GM12878 (cell line): ENCODE results near the gene STK11. TPM values are rescaled to one million over a fixed set of nuclear protein-coding genes. Genes with fewer than 3 reads are reported as not detected.

Source experiments
- ATAC-seq: fragments of 200-7000 bp; cut with Tn5 transposase; 3 replicates; pipeline ENCODE4 v1.9.1; 2020; ENCODE audit warnings: mild to moderate bottlenecking, moderate library complexity
- BruUV-seq: library from RNA; stranded (reverse); fragments of 400-500 nt; replicated peaks from 2 replicates; lab custom pipeline; 2021; lab: Mats Ljungman, UMichigan
- CTCF ChIA-PET: fragments of 300-600 bp; sonication (Branson Sonifier 250); formaldehyde crosslinking; extraction: SDS; loops from one replicate; lab custom pipeline; 2021; ENCODE audit warnings: inconsistent platforms; lab: Yijun Ruan, JAX
- POLR2A ChIA-PET: fragments of 350-600 bp; formaldehyde crosslinking; extraction: SDS; loops from one replicate; lab custom pipeline; 2021; ENCODE audit warnings: inconsistent platforms; lab: Charles Lee
- RAD21 ChIA-PET: fragments of 300-600 bp; sonication (Branson Sonifier 250); formaldehyde crosslinking; loops from one replicate; lab custom pipeline; 2023; ENCODE audit warnings: antibody characterized with exemption; ENCODE audit not compliant: unreplicated experiment; lab: Charles Lee
- SMC1A ChIA-PET: fragments of 300-600 bp; sonication (Branson Sonifier 250); formaldehyde crosslinking; loops from one replicate; lab custom pipeline; 2023; ENCODE audit not compliant: unreplicated experiment, uncharacterized antibody; lab: Charles Lee
- DNase-seq: peaks from one replicate; pipeline ENCODE4 v3.0.0-alpha.2; 2011; ENCODE audit warnings: low read depth, low spot score
- FAIRE-seq: peaks from 3 replicates; lab custom pipeline; 2011; peaks lifted over from hg19 to GRCh38; lab: Jason Lieb, UNC
- H2AFZ ChIP-seq: 2 replicates; pipeline ENCODE4 v1.6.0; 2011; ENCODE audit warnings: low read depth, low read length, control low read depth; ENCODE audit not compliant: control insufficient read depth
- H3K27ac ChIP-seq: 2 replicates; pipeline ENCODE4 v1.5.1; 2011; ENCODE audit warnings: control low read depth; ENCODE audit not compliant: control insufficient read depth, insufficient read depth
- H3K27me3 ChIP-seq, 2 experiments: replicated peaks in 1 of 2; 2 replicates each; pipeline versions ENCODE4 v1.6.0 to v1.6.1; 2011; ENCODE audit warnings: low read length in 1 of 2; ENCODE audit not compliant: control insufficient read depth in 2 of 2, insufficient read depth in 2 of 2
- H3K36me3 ChIP-seq, 2 experiments: 2 replicates each; pipeline ENCODE4 v1.5.1; 2011; ENCODE audit warnings: low read length in 1 of 2; ENCODE audit not compliant: control insufficient read depth in 2 of 2, insufficient read depth in 2 of 2
- H3K4me1 ChIP-seq: 2 replicates; pipeline ENCODE4 v1.6.1; 2011; ENCODE audit warnings: mild to moderate bottlenecking, low read length, moderate library complexity, mixed read lengths; ENCODE audit not compliant: control insufficient read depth, insufficient read depth
- H3K4me2 ChIP-seq: 2 replicates; pipeline ENCODE4 v1.6.0; 2011; ENCODE audit warnings: control low read depth; ENCODE audit not compliant: control insufficient read depth, insufficient read depth
- H3K4me3 ChIP-seq: fragments of 200-600 bp; sonication (generic); 2 replicates; pipeline ENCODE4 v1.5.1; 2016
- H3K79me2 ChIP-seq: 2 replicates; pipeline ENCODE4 v1.6.0; 2011; ENCODE audit warnings: low read length; ENCODE audit not compliant: control insufficient read depth, insufficient read depth
- H3K9ac ChIP-seq: 2 replicates; pipeline ENCODE4 v1.8.0; 2011; ENCODE audit warnings: low read length, control low read depth, mixed read lengths; ENCODE audit not compliant: control insufficient read depth, insufficient read depth
- H3K9me3 ChIP-seq: replicated peaks from 3 replicates; pipeline ENCODE4 v1.5.1; 2011; ENCODE audit warnings: mild to moderate bottlenecking, low read length; ENCODE audit not compliant: control insufficient read depth, insufficient read depth
- H4K20me1 ChIP-seq: 2 replicates; pipeline ENCODE4 v1.6.0; 2011; ENCODE audit not compliant: control insufficient read depth, insufficient read depth
- ASH2L ChIP-seq: fragments of 300-600, 200-600 bp; sonication (generic); IDR thresholded peaks from 2 replicates; pipeline ENCODE4 v1.6.1; 2017; ENCODE audit warnings: low read depth, mild to moderate bottlenecking, borderline replicate concordance
- ATF7 ChIP-seq: fragments of 450-650 bp; IDR thresholded peaks from 2 replicates; pipeline ENCODE4 v1.6.1; 2016; ENCODE audit warnings: low read depth, mild to moderate bottlenecking
- MEF2A ChIP-seq: IDR thresholded peaks from 2 replicates; pipeline ENCODE4 v1.6.1; 2011; ENCODE audit warnings: low read depth, mild to moderate bottlenecking, low read length, moderate library complexity; ENCODE audit not compliant: insufficient read depth
- POLR2A ChIP-seq: IDR thresholded peaks from 2 replicates; pipeline ENCODE4 v1.6.1; 2011; ENCODE audit warnings: low read depth, mild to moderate bottlenecking, low read length
- SMAD5 ChIP-seq: IDR thresholded peaks from 2 replicates; pipeline ENCODE4 v1.6.1; 2016; ENCODE audit warnings: antibody characterized with exemption, low read depth
- SMARCA5 ChIP-seq: fragments of 450-650 bp; IDR thresholded peaks from 2 replicates; pipeline ENCODE4 v1.6.1; 2017; ENCODE audit warnings: mild to moderate bottlenecking
- WGBS: methylation state at CpG from one replicate; pipeline ENCODE4 v1.1.6; 2016; ENCODE audit warnings: low lambda C conversion rate; ENCODE audit not compliant: insufficient replicate concordance, insufficient coverage; ENCODE audit errors: missing lambda C conversion rate; 5-methylcytosine and 5-hydroxymethylcytosine counted together
- in situ Hi-C: fragments of 300-500 bp; cut with MboI; formaldehyde crosslinking; loops from 9 replicates; pipeline ENCODE4 v1.14.3; 2018; ENCODE audit warnings: mixed read lengths
- intact Hi-C: fragments of 100-400 bp; cut with micrococcal nuclease; formaldehyde crosslinking; loops from one replicate; pipeline ENCODE4 v1.14.2; 2022; ENCODE audit not compliant: unreplicated experiment
- polyA plus RNA-seq, 11 experiments: library from polyadenylated mRNA; depleted of rRNA in 4 of 11; unstranded in 6 of 11; stranded (reverse) in 5 of 11; fragments of >200 nt; fragmentation: Nextera tagmentation in 4 of 11; fragmentation: Illumina TruSeq in 1 of 11; extraction: Ambion mirVana in 4 of 11; extraction: Trizol in 1 of 11; gene quantifications; 1 replicate in 1 of 11; 2 replicates in 10 of 11; pipeline versions ENCODE4 v1.2.1 to v1.2.3, GENCODE V29; 2011 to 2016; ENCODE audit warnings: inconsistent platforms in 2 of 11, missing spikeins in 2 of 11, low read depth in 1 of 11
- total RNA-seq, 4 experiments: library from RNA; depleted of rRNA in 3 of 4; stranded (reverse); fragments of >200 nt in 3 of 4; fragmentation: Illumina TruSeq in 1 of 4; extraction: Trizol in 1 of 4; gene quantifications; 2 replicates each; pipeline versions ENCODE4 v1.2.1 to v1.2.3, GENCODE V29; 2013 to 2021
- TF ChIP-seq, protein P1 (sequence below): fragments of 450-650 bp; IDR thresholded peaks from 2 replicates; pipeline ENCODE4 v1.6.1; 2017; ENCODE audit warnings: mild to moderate bottlenecking, low read depth, inconsistent platforms; ENCODE audit not compliant: poor library complexity, severe bottlenecking

STK11 gene
- total and polyA plus RNA-seq, 10 of the 15 experiments (the other 5 are each of a cell fraction or from before 2014, with no cell fraction given), result 0.33 to 71.0 (median 23.8) TPM

DNA sequence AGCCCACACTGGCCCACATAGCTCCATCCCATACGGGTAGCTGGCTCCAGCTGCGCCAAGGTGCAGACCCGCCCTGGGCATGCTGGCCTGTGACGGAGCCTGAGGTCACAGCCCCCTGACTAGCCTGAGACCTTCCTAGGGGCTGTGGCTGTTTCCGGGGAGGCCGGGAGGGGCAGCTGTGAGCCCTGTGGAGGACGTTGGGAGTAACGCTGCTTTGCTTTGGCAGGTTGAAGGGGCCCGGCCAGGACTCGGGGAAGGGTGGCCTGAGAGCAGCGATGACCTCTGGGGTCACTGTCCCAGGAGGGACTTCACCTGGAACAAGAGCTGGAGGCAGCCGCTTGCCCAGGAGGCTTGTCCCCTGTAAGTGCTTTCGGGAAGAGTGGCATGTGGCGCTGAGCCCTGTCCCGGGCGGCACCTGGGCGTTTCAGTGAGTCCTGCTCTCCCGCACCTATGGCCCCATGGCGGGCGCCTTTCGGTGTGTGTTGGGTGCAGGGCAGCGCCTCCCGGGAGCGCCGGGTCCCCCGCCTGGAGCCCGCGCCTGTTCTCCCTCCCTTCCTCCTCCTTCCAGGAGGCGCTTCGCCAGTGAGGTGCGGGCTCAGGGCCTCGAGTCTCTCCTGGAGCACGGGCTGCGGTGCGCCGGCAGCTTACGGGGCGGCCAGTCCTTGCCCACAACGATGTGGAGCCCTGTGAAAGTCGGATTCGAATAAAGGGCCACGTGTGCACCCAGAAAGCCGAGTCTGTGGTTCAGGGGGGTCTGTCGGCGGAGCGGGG lies 68.7 kb downstream of the STK11 start:
- peaks cover 69% of the 10 kb centered on the region for H3K79me2 ChIP-seq
- ATAC-seq, result no peak
- H2AFZ ChIP-seq, result no peak overlapping the region
- peak overlapping the region; percentile 85; the same call in 1 of the 2 replicates for H3K4me3 ChIP-seq
- 92% methylated on average over 42 of the region's 46 CpGs for WGBS
- DNase-seq, result no peak
- peak; percentile 52 for TF ChIP-seq POLR2A
- TF ChIP-seq SMARCA5, result no peak
- no peak for TF ChIP-seq ASH2L
- no peak for TF ChIP-seq MEF2A
- TF ChIP-seq ATF7, result no peak
- TF ChIP-seq SMAD5, result 0 out of 2 replicates have a peak, but pooled peaks have one; percentile 32
- TF ChIP-seq, protein P1, sequence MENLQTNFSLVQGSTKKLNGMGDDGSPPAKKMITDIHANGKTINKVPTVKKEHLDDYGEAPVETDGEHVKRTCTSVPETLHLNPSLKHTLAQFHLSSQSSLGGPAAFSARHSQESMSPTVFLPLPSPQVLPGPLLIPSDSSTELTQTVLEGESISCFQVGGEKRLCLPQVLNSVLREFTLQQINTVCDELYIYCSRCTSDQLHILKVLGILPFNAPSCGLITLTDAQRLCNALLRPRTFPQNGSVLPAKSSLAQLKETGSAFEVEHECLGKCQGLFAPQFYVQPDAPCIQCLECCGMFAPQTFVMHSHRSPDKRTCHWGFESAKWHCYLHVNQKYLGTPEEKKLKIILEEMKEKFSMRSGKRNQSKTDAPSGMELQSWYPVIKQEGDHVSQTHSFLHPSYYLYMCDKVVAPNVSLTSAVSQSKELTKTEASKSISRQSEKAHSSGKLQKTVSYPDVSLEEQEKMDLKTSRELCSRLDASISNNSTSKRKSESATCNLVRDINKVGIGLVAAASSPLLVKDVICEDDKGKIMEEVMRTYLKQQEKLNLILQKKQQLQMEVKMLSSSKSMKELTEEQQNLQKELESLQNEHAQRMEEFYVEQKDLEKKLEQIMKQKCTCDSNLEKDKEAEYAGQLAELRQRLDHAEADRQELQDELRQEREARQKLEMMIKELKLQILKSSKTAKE, result no peak
- H3K27ac ChIP-seq, result no peak overlapping the region; the same call in 1 of the 2 replicates
- peak overlapping the region; percentile 85 for H3K4me2 ChIP-seq
- no peak for FAIRE-seq
- ChIA-PET RAD21 (interaction anchor here (3.9 kb wide), 1 partner anchor 30 kb away, joined by 29 read pairs; no protein-coding TSS in a partner anchor), SMC1A (interaction anchor here (0.9 kb wide), 1 partner anchor 30 kb away, joined by 4 read pairs; no protein-coding TSS in a partner anchor), POLR2A (interaction anchor here (0.6 to 1.7 kb wide), 3 partner anchors 15 to 71 kb away, joined by 3 to 8 read pairs (median 4); no protein-coding TSS in a partner anchor), CTCF (interaction anchor here (1.0 to 4.0 kb wide), 2 partner anchors 30 to 56 kb away, joined by 6 to 32 read pairs; no protein-coding TSS in a partner anchor)
- intact Hi-C loops, result no loop called here
- in situ Hi-C loops, result no loop called here
- no peak overlapping the region; the same call in 1 of the 2 replicates for H3K9ac ChIP-seq
- H3K4me1 ChIP-seq, result peaks cover 26% of the 10 kb centered on the region
- H3K9me3 ChIP-seq, result no peaks in the 10 kb centered on the region
- no peaks in the 10 kb centered on the region for H3K27me3 ChIP-seq
- BruUV-seq, result TSS peak; percentile 75
- peaks cover 35 to 47% of the 10 kb centered on the region in 2 experiments for H3K36me3 ChIP-seq
- no peaks in the 10 kb centered on the region; the same call in 1 of the 2 replicates for H4K20me1 ChIP-seq
